HepG2 (cell line): ENCODE results near the gene CPSF4. TPM values are rescaled to one million over a fixed set of nuclear protein-coding genes. Genes with fewer than 3 reads are reported as not detected.

Source experiments
- AHR ChIP-seq: IDR thresholded peaks from 2 replicates; pipeline ENCODE4 v1.6.1; 2018; ENCODE audit warnings: missing genetic modification reagents, missing compliant biosample characterization
- ARID3A ChIP-seq: IDR thresholded peaks from 2 replicates; pipeline ENCODE4 v1.6.1; 2012; ENCODE audit warnings: low read depth, low read length, improper control_type of control experiment
- BCL3 ChIP-seq: sonication (generic); formaldehyde crosslinking; IDR thresholded peaks from 2 replicates; pipeline ENCODE4 v1.5.1; 2020; ENCODE audit warnings: mild to moderate bottlenecking, missing genetic modification reagents, moderate library complexity
- CEBPG ChIP-seq: IDR thresholded peaks from 2 replicates; pipeline ENCODE4 v1.6.1; 2016
- ISX ChIP-seq: sonication (generic); formaldehyde crosslinking; conservative IDR thresholded peaks from 2 replicates; pipeline ENCODE4 v1.5.0; 2020; ENCODE audit warnings: missing genetic modification reagents
- MIER2 ChIP-seq: IDR thresholded peaks from 2 replicates; pipeline ENCODE4 v1.6.1; 2016; ENCODE audit warnings: missing biosample characterization, missing genetic modification reagents
- NCOR1 ChIP-seq: fragments of 200-600 bp; sonication (generic); IDR thresholded peaks from 2 replicates; pipeline ENCODE4 v1.7.0; 2017; ENCODE audit warnings: antibody characterized with exemption, low read length, borderline replicate concordance
- ZNF160 ChIP-seq: sonication (generic); formaldehyde crosslinking; IDR thresholded peaks from 2 replicates; pipeline ENCODE4 v1.8.0; 2022; ENCODE audit warnings: mild to moderate bottlenecking, inconsistent platforms, missing genetic modification reagents
- ZNF274 ChIP-seq: sonication (generic); formaldehyde crosslinking; IDR thresholded peaks from 2 replicates; pipeline ENCODE4 v1.5.1; 2020; ENCODE audit warnings: mild to moderate bottlenecking, missing genetic modification reagents
- ZNF678 ChIP-seq: sonication (generic); formaldehyde crosslinking; IDR thresholded peaks from 2 replicates; pipeline ENCODE4 v1.4.0; 2020; ENCODE audit warnings: mild to moderate bottlenecking, missing genetic modification reagents
- polyA plus RNA-seq, 8 experiments: library from polyadenylated mRNA; depleted of rRNA in 3 of 8; stranded (reverse) in 7 of 8; unstranded in 1 of 8; fragments of >200 nt; fragmentation: Illumina TruSeq in 4 of 8; extraction: Trizol in 4 of 8; gene quantifications; 2 replicates each; pipeline versions ENCODE4 v1.2.1 to v1.2.3, GENCODE V29; 2011 to 2016; ENCODE audit warnings: low read depth in 4 of 8, missing spikeins in 1 of 8, mixed read lengths in 1 of 8; ENCODE audit not compliant: insufficient read depth in 1 of 8
- total RNA-seq, 5 experiments: library from RNA; depleted of rRNA; stranded (reverse); fragments of >200 nt; fragmentation: Illumina TruSeq; extraction: Trizol; gene quantifications; 2 replicates each; pipeline ENCODE4 v1.2.3, GENCODE V29; 2016; ENCODE audit warnings: low read depth in 1 of 5
- TF ChIP-seq, protein P1 (sequence below): sonication (generic); formaldehyde crosslinking; IDR thresholded peaks from 2 replicates; pipeline ENCODE4 v1.4.0; 2020; ENCODE audit warnings: mild to moderate bottlenecking, missing genetic modification reagents, borderline replicate concordance
- TF ChIP-seq, protein P2 (sequence below): sonication (generic); formaldehyde crosslinking; IDR thresholded peaks from 2 replicates; pipeline ENCODE4 v1.8.1; 2023; ENCODE audit warnings: mild to moderate bottlenecking, missing genetic modification reagents
- TF ChIP-seq, protein P3 (sequence below): sonication (generic); formaldehyde crosslinking; IDR thresholded peaks from 2 replicates; pipeline ENCODE4 v1.5.0; 2020; ENCODE audit warnings: mild to moderate bottlenecking, missing genetic modification reagents

CPSF4 gene
- total and polyA plus RNA-seq, 2 of the 13 experiments (the other 11 are each of a cell fraction or from before 2014, with no cell fraction given): 34.1 to 49.6 TPM

DNA sequence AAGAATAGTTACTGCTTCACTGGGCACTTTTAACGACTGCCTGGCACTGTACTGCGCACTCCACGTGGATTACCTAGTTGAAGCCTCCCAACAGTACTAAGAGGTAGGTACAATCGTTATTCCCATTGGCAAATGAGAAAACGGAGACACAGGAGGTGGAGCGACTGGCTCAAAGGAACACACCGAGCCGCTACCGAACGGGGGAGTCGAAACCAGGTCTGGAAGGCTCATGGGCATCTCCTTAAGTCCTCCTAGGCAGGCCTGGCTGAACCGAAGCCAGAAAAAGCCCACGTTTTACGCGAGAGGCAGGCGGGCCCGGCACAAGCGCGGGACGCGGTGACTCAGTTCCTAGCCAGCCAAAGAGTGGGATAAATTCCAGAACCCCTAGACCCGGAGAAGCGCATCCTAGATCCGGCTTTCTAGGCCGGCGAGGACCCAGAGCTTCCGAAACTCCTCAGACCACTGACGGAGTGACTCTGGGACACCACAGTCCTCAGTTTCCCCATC is 30.8 kb upstream of the CPSF4 start (continued):
- no peak for TF ChIP-seq BCL3
- TF ChIP-seq, protein P1, sequence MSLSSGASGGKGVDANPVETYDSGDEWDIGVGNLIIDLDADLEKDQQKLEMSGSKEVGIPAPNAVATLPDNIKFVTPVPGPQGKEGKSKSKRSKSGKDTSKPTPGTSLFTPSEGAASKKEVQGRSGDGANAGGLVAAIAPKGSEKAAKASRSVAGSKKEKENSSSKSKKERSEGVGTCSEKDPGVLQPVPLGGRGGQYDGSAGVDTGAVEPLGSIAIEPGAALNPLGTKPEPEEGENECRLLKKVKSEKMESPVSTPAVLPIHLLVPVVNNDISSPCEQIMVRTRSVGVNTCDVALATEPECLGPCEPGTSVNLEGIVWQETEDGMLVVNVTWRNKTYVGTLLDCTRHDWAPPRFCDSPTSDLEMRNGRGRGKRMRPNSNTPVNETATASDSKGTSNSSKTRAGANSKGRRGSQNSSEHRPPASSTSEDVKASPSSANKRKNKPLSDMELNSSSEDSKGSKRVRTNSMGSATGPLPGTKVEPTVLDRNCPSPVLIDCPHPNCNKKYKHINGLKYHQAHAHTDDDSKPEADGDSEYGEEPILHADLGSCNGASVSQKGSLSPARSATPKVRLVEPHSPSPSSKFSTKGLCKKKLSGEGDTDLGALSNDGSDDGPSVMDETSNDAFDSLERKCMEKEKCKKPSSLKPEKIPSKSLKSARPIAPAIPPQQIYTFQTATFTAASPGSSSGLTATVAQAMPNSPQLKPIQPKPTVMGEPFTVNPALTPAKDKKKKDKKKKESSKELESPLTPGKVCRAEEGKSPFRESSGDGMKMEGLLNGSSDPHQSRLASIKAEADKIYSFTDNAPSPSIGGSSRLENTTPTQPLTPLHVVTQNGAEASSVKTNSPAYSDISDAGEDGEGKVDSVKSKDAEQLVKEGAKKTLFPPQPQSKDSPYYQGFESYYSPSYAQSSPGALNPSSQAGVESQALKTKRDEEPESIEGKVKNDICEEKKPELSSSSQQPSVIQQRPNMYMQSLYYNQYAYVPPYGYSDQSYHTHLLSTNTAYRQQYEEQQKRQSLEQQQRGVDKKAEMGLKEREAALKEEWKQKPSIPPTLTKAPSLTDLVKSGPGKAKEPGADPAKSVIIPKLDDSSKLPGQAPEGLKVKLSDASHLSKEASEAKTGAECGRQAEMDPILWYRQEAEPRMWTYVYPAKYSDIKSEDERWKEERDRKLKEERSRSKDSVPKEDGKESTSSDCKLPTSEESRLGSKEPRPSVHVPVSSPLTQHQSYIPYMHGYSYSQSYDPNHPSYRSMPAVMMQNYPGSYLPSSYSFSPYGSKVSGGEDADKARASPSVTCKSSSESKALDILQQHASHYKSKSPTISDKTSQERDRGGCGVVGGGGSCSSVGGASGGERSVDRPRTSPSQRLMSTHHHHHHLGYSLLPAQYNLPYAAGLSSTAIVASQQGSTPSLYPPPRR: no peak
- TF ChIP-seq, protein P2, sequence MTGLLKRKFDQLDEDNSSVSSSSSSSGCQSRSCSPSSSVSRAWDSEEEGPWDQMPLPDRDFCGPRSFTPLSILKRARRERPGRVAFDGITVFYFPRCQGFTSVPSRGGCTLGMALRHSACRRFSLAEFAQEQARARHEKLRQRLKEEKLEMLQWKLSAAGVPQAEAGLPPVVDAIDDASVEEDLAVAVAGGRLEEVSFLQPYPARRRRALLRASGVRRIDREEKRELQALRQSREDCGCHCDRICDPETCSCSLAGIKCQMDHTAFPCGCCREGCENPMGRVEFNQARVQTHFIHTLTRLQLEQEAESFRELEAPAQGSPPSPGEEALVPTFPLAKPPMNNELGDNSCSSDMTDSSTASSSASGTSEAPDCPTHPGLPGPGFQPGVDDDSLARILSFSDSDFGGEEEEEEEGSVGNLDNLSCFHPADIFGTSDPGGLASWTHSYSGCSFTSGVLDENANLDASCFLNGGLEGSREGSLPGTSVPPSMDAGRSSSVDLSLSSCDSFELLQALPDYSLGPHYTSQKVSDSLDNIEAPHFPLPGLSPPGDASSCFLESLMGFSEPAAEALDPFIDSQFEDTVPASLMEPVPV (CRISPR knock-in tag): 0 out of 2 replicates have a peak, but pooled peaks have one; percentile 6
- TF ChIP-seq, protein P3, sequence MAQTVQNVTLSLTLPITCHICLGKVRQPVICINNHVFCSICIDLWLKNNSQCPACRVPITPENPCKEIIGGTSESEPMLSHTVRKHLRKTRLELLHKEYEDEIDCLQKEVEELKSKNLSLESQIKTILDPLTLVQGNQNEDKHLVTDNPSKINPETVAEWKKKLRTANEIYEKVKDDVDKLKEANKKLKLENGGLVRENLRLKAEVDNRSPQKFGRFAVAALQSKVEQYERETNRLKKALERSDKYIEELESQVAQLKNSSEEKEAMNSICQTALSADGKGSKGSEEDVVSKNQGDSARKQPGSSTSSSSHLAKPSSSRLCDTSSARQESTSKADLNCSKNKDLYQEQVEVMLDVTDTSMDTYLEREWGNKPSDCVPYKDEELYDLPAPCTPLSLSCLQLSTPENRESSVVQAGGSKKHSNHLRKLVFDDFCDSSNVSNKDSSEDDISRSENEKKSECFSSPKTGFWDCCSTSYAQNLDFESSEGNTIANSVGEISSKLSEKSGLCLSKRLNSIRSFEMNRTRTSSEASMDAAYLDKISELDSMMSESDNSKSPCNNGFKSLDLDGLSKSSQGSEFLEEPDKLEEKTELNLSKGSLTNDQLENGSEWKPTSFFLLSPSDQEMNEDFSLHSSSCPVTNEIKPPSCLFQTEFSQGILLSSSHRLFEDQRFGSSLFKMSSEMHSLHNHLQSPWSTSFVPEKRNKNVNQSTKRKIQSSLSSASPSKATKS (CRISPR knock-in tag): peak; percentile 41; the same call in 1 of the 2 replicates
- TF ChIP-seq AHR (CRISPR knock-in tag): no peak
- TF ChIP-seq MIER2 (CRISPR knock-in tag): no peak
- TF ChIP-seq ARID3A: no peak
- peak; percentile 14; the same call in 1 of the 2 replicates for TF ChIP-seq ZNF274 (CRISPR knock-in tag)
- no peak for TF ChIP-seq NCOR1
- TF ChIP-seq ZNF678 (CRISPR knock-in tag): 0 out of 2 replicates have a peak, but pooled peaks have one; percentile 6
- no peak for TF ChIP-seq ZNF160 (CRISPR knock-in tag)
- TF ChIP-seq ISX (CRISPR knock-in tag): peak; percentile 72; the same call in 1 of the 2 replicates
- TF ChIP-seq CEBPG (CRISPR knock-in tag): no peak
